ENCODE results near the gene CRYBA1. TPM values are rescaled to one million over a fixed set of nuclear protein-coding genes. Genes with fewer than 3 reads are reported as not detected.

The CRYBA1 gene
- total and polyA plus RNA-seq, 2 experiments from 2014 or later = not detected

- Histone ChIP-seq H3K27ac (peak within 1 kb of the TSS; percentile 96), H3K4me1 (ENCODE audit: low read depth) (peaks cover 14% of the 10 kb centered on the region), H3K36me3 (no peaks in the 10 kb centered on the region), H3K27me3 (no peaks in the 10 kb centered on the region), H3K4me3 (peak within 1 kb of the TSS; percentile 96), H3K9me3 (ENCODE audit: low read depth) (no peaks in the 10 kb centered on the region)
- DNase-seq (ENCODE audit: low read depth in 1 of 2, low spot score in 1 of 2) = peak; percentile 99
- TF ChIP-seq CTCF (IDR thresholded peaks at IDR 0.05; ENCODE audit: low read depth, low read length) = no peak
These were observed 47.4 kb downstream of the CRYBA1 start, which contains the start of gene NUFIP2 for GRCh38 chr17:29293890-29294579. TSS of gene NUFIP2 (minus strand) at chr17:29294148. CDS start at chr17:29294059, 89 bp downstream.

GRCh38 chr17:29294580-29294900 is 47.9 kb downstream of the CRYBA1 start:
- Histone ChIP-seq H3K27me3 (no peaks in the 10 kb centered on the region), H3K27ac (peak overlapping the region; percentile 96), H3K36me3 (no peaks in the 10 kb centered on the region), H3K4me3 (peak overlapping the region; percentile 41), H3K4me1 (ENCODE audit: low read depth) (peaks cover 14% of the 10 kb centered on the region), H3K9me3 (ENCODE audit: low read depth) (no peaks in the 10 kb centered on the region)
- no peak for DNase-seq (ENCODE audit: low read depth in 1 of 2, low spot score in 1 of 2)
- TF ChIP-seq CTCF (IDR thresholded peaks at IDR 0.05; ENCODE audit: low read depth, low read length) = no peak

GRCh38 chr17:29295420-29295819 is 48.8 kb downstream of the CRYBA1 start:
- H3K36me3 ChIP-seq = no peaks in the 10 kb centered on the region
- peaks cover 14% of the 10 kb centered on the region for H3K4me1 ChIP-seq (ENCODE audit: low read depth)
- no peaks in the 10 kb centered on the region for H3K27me3 ChIP-seq
- DNase-seq (ENCODE audit: low read depth in 1 of 2, low spot score in 1 of 2) = no peak
- H3K4me3 ChIP-seq = no peak overlapping the region
- no peak for TF ChIP-seq CTCF (IDR thresholded peaks at IDR 0.05; ENCODE audit: low read depth, low read length)
- no peak overlapping the region for H3K27ac ChIP-seq
- no peaks in the 10 kb centered on the region for H3K9me3 ChIP-seq (ENCODE audit: low read depth)

GRCh38 chr17:29299031-29299430 is 52.4 kb downstream of the CRYBA1 start:
- Histone ChIP-seq H3K27ac (no peak overlapping the region), H3K4me3 (no peak overlapping the region), H3K36me3 (no peaks in the 10 kb centered on the region), H3K4me1 (ENCODE audit: low read depth) (no peaks in the 10 kb centered on the region), H3K27me3 (no peaks in the 10 kb centered on the region), H3K9me3 (ENCODE audit: low read depth) (no peaks in the 10 kb centered on the region)
- no peak for TF ChIP-seq CTCF (IDR thresholded peaks at IDR 0.05; ENCODE audit: low read depth, low read length)
- DNase-seq (ENCODE audit: low read depth in 1 of 2, low spot score in 1 of 2) = no peak

- TF ChIP-seq CTCF (IDR thresholded peaks at IDR 0.05; ENCODE audit: low read depth, low read length) = no peak
These were observed 56.7 kb downstream of the CRYBA1 start for GRCh38 chr17:29303386-29303785.

More at GRCh38 chr17:29303386-29303785, 56.7 kb downstream of the CRYBA1 start:
- Histone ChIP-seq H3K27ac (no peak overlapping the region), H3K9me3 (ENCODE audit: low read depth) (no peaks in the 10 kb centered on the region), H3K4me1 (ENCODE audit: low read depth) (no peaks in the 10 kb centered on the region), H3K4me3 (no peak overlapping the region), H3K36me3 (no peaks in the 10 kb centered on the region), H3K27me3 (no peaks in the 10 kb centered on the region)
- no peak for DNase-seq (ENCODE audit: low read depth in 1 of 2, low spot score in 1 of 2)

Other genes with a start within 250 kb of the CRYBA1 start
- 0.07 and 0.21 TPM in 2 replicates for gene SEZ6, start 240.8 kb upstream of the CRYBA1 start, total RNA-seq
- 0.91 and 0.95 TPM in 2 replicates for gene SEZ6, start 240.8 kb upstream of the CRYBA1 start, polyA plus RNA-seq
- gene PIPOX, start 203.7 kb upstream of the CRYBA1 start, total RNA-seq = 6.5 TPM in 2 replicates
- 3.6 and 5.3 TPM in 2 replicates for gene PIPOX, start 203.7 kb upstream of the CRYBA1 start, polyA plus RNA-seq
- gene MYO18A, start 66.5 kb upstream of the CRYBA1 start, total RNA-seq = 326 and 564 TPM in 2 replicates
- 186 and 218 TPM in 2 replicates for gene MYO18A, start 66.5 kb upstream of the CRYBA1 start, polyA plus RNA-seq
- 16.8 and 28.2 TPM in 2 replicates for gene NUFIP2, start 47.3 kb downstream of the CRYBA1 start, total RNA-seq
- gene NUFIP2, start 47.3 kb downstream of the CRYBA1 start, polyA plus RNA-seq = 9.7 and 15.7 TPM in 2 replicates
- gene TAOK1, start 143.5 kb downstream of the CRYBA1 start, total RNA-seq = 35.0 and 43.1 TPM in 2 replicates
- 5.8 and 8.0 TPM in 2 replicates for gene TAOK1, start 143.5 kb downstream of the CRYBA1 start, polyA plus RNA-seq

All from cardiac muscle cell (in vitro differentiated cells and primary cell).